Lower lobe of right lung (tissue), 2 donors: ENCODE data around the gene BCAT1. TPM values are rescaled to one million over a fixed set of nuclear protein-coding genes. Genes with fewer than 3 reads are reported as not detected.

ENCODE experiments used
- ATAC-seq, 2 donors: fragments of 200-7000 bp; cut with Tn5 transposase; one replicate each; pipeline ENCODE4 v1.9.1; 2020 to 2022; ENCODE audit warnings: mild to moderate bottlenecking in 2 of 2, moderate library complexity in 2 of 2
- DNase-seq: peaks from one replicate; pipeline ENCODE4 v3.0.0-alpha.2; 2020
- H3K27ac ChIP-seq: fragments of 200-600 bp; one replicate; pipeline ENCODE4 v1.8.0; 2022
- H3K27me3 ChIP-seq: fragments of 200-600 bp; one replicate; pipeline ENCODE4 v1.8.0; 2022; ENCODE audit warnings: low read depth
- H3K36me3 ChIP-seq: fragments of 200-600 bp; one replicate; pipeline ENCODE4 v1.8.0; 2022; ENCODE audit warnings: mild to moderate bottlenecking
- H3K4me1 ChIP-seq: fragments of 200-600 bp; one replicate; pipeline ENCODE4 v1.8.0; 2022
- H3K4me3 ChIP-seq: fragments of 200-600 bp; one replicate; pipeline ENCODE4 v1.8.0; 2022; ENCODE audit warnings: mild to moderate bottlenecking
- H3K9me3 ChIP-seq: fragments of 200-600 bp; one replicate; pipeline ENCODE4 v1.8.0; 2022
- intact Hi-C: fragments of 100-400 bp; cut with DNase I; formaldehyde crosslinking; loops from one replicate; pipeline ENCODE4 v1.11.0; 2022
- total RNA-seq: library from RNA; stranded (reverse); fragmentation: NEBNext Ultra II Directional; extraction: Animal tissue kit (Norgen Biotek cat#: 25700); gene quantifications from one replicate; pipeline ENCODE4 v1.2.1, GENCODE V29; 2021
- TF ChIP-seq, protein P1 (sequence below): fragments of 200-600 bp; IDR thresholded peaks from one replicate; pipeline ENCODE4 v1.8.0; 2022; ENCODE audit warnings: antibody characterized with exemption, mild to moderate bottlenecking
- donor health status: DM: no; HTN: yes; CAD: no; lungs with severe emphysema.

BCAT1 gene
- total RNA-seq, 1 donor from 2014 or later = 50.6 TPM

DNA sequence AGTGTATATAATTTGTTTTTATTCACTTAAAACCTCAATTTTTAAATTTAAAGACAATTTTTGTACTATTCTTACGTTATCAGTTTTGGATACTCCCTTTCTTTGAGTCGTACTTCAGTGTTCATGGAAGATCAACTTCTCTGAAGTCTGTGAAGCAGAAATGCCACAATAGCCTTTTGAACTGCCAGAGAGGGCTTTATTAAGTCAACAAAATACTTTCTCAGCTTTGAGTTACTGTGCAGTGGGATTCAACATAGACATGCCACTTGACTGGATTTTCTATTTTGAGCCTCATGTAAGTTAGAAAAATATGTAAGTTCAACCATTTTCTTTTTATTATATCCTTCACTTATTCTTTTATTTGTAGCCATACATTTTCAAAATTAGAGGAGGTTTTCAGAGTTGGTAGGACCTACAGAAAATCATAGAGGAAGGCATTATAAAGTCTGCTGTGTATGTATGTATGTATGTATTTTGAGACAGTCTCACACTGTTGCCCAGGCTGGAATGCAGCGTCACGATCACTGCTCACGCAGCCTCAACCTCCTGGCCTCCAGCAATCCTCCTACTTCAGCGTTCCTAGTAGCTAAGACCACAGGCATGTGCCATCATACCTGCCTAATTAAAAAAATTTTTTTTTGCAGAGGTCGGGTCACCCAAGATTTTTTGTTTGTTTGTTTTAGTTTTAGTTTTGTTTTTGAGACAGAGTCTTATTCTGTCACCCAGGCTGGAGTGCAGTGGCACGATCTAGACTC lies 31.3 kb upstream of the BCAT1 start:
- Histone ChIP-seq H3K4me3 (no peak overlapping the region), H3K27me3 (no peaks in the 10 kb centered on the region), H3K27ac (no peak overlapping the region), H3K9me3 (no peaks in the 10 kb centered on the region), H3K36me3 (no peaks in the 10 kb centered on the region), H3K4me1 (no peaks in the 10 kb centered on the region)
- no peak for ATAC-seq
- TF ChIP-seq, protein P1, sequence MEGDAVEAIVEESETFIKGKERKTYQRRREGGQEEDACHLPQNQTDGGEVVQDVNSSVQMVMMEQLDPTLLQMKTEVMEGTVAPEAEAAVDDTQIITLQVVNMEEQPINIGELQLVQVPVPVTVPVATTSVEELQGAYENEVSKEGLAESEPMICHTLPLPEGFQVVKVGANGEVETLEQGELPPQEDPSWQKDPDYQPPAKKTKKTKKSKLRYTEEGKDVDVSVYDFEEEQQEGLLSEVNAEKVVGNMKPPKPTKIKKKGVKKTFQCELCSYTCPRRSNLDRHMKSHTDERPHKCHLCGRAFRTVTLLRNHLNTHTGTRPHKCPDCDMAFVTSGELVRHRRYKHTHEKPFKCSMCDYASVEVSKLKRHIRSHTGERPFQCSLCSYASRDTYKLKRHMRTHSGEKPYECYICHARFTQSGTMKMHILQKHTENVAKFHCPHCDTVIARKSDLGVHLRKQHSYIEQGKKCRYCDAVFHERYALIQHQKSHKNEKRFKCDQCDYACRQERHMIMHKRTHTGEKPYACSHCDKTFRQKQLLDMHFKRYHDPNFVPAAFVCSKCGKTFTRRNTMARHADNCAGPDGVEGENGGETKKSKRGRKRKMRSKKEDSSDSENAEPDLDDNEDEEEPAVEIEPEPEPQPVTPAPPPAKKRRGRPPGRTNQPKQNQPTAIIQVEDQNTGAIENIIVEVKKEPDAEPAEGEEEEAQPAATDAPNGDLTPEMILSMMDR = no peak
- intact Hi-C loops = no loop called here
- DNase-seq = no peak

DNA sequence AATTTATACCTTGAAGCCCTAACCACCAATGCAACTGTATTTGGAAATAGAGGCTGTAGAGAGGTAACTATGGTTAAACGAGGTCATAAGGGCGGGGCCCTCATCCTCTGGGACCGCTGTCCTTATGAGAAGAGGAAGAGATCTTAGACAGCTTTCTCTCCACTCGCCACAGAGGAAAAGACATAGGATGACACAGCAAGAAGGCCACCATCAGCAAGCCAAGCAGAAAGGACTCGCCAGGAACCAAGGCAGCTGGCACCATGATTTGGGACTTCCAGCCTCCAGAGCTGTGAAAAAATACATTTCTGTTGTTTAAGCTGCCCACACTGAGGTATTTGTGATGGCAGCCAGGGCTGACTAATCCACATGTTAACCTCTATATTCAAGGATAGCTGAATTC lies 30.4 kb upstream of the BCAT1 start:
- Histone ChIP-seq H3K27me3 (no peaks in the 10 kb centered on the region), H3K4me3 (no peak overlapping the region), H3K9me3 (no peaks in the 10 kb centered on the region), H3K27ac (no peak overlapping the region), H3K36me3 (no peaks in the 10 kb centered on the region), H3K4me1 (no peaks in the 10 kb centered on the region)
- intact Hi-C loops = no loop called here
- ATAC-seq (peak; percentile 31 to 50), DNase-seq (no peak)
- TF ChIP-seq, protein P1 = no peak

DNA sequence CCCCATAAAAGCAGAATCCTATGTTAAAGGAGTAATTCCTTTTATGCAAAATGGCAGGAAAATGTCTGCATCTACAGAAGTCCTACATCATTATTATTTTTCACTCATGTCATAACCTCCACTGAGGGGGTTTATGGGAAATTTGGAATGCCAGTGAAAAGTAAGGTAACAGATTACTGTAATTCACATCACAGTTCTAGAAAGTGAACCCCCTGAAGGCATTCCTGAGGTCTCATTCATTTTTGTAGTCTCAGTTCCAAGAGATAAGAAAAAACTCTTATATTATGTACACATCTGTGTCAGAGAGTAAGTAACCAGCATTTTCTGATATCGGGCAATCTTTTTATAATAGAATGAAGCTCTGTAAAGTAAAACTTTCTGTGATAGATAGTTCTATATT lies 28.8 kb upstream of the BCAT1 start:
- ATAC-seq (no peak), DNase-seq (no peak)
- H3K4me1 ChIP-seq = no peaks in the 10 kb centered on the region
- H3K27ac ChIP-seq = no peak overlapping the region
- TF ChIP-seq, protein P1 = no peak
- no peaks in the 10 kb centered on the region for H3K27me3 ChIP-seq
- H3K9me3 ChIP-seq = no peaks in the 10 kb centered on the region
- intact Hi-C loops = no loop called here
- no peak overlapping the region for H3K4me3 ChIP-seq
- no peaks in the 10 kb centered on the region for H3K36me3 ChIP-seq

DNA sequence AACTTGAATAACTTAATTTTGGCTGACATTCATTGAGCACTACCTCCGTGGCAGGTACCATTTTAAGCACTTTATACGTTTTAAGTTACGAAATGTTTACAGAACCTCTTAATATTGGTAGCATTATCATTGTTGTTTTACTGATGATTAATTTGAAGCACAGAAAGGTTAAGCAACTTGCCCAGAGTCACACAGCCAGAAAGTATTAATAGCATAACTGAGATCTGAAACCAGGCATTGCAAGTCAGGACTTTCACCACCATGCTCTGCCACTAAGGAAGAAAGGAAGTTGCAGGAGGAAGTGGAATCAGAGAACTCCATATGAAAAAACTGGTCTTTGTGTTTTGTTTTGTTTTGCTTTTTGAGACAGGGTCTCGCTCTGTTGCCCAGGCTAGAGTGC lies 28.2 kb upstream of the BCAT1 start:
- no peaks in the 10 kb centered on the region for H3K9me3 ChIP-seq
- DNase-seq (no peak), ATAC-seq (peak in 1 of 2 donors; percentile 47)
- H3K27me3 ChIP-seq = no peaks in the 10 kb centered on the region
- H3K4me3 ChIP-seq = no peak overlapping the region
- H3K36me3 ChIP-seq = no peaks in the 10 kb centered on the region
- TF ChIP-seq, protein P1 = no peak
- H3K4me1 ChIP-seq = no peaks in the 10 kb centered on the region
- H3K27ac ChIP-seq = no peak overlapping the region
- intact Hi-C loops = no loop called here

DNA sequence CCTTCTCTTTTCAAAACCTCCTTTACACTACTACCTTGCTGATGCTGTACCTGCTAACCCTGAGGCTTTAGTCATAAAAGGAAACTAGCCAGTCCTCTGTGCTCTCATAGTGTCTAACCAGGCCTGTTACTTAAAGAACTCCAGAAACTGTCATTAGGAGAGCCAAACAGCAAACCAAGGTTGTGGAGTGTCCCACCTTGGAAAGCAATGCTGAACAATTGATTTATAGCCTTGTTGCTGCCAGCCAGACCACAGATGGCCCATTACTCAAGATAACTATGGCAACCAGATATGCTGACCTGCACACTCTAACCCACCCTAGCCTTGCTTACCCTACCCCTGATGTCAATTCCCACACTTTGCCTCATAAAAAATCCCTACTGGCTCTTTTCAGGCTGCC lies 26.5 kb upstream of the BCAT1 start:
- DNase-seq (no peak), ATAC-seq (no peak)
- Histone ChIP-seq H3K4me3 (no peak overlapping the region), H3K4me1 (no peaks in the 10 kb centered on the region), H3K27me3 (no peaks in the 10 kb centered on the region), H3K9me3 (no peaks in the 10 kb centered on the region), H3K27ac (no peak overlapping the region), H3K36me3 (no peaks in the 10 kb centered on the region)
- intact Hi-C loops = no loop called here
- TF ChIP-seq, protein P1 = no peak
